ENCODE results near the gene SERP2. TPM values are rescaled to one million over a fixed set of nuclear protein-coding genes. Genes with fewer than 3 reads are reported as not detected.

The SERP2 gene
- total RNA-seq, 2 donors from 2014 or later: 3.3 to 14.5 TPM

GRCh38 chr13:44363631-44364344, 9.8 kb upstream of the SERP2 start:
- no peak overlapping the region for H3K27ac ChIP-seq
- intact Hi-C loops (cut with DNase I): no loop called here
- H3K36me3 ChIP-seq: no peaks in the 10 kb centered on the region
- H3K27me3 ChIP-seq (replicated peaks; ENCODE audit: insufficient read depth): no peaks in the 10 kb centered on the region
- H3K4me1 ChIP-seq (replicated peaks): no peaks in the 10 kb centered on the region
- DNase-seq (ENCODE audit: low spot score): no peak
- WGBS: 76% methylated on average over 11 of the region's 11 CpGs
- H3K9me3 ChIP-seq: no peaks in the 10 kb centered on the region
- no peak overlapping the region for H3K4me3 ChIP-seq
- no peak for TF ChIP-seq CTCF (IDR thresholded peaks at IDR 0.05)
- TF ChIP-seq POLR2AphosphoS5 (IDR thresholded peaks at IDR 0.05): no peak
- no peak for TF ChIP-seq POLR2A (IDR thresholded peaks at IDR 0.05)

GRCh38 chr13:44364345-44365000, 9.2 kb upstream of the SERP2 start:
- no peaks in the 10 kb centered on the region for H3K9me3 ChIP-seq
- H3K36me3 ChIP-seq: no peaks in the 10 kb centered on the region
- no peak for DNase-seq (ENCODE audit: low spot score)
- intact Hi-C loops (cut with DNase I): no loop called here
- 93% methylated on average over 6 of the region's 6 CpGs for WGBS
- no peaks in the 10 kb centered on the region for H3K4me1 ChIP-seq (replicated peaks)
- H3K27me3 ChIP-seq (replicated peaks; ENCODE audit: insufficient read depth): no peaks in the 10 kb centered on the region
- no peak overlapping the region for H3K4me3 ChIP-seq
- no peak overlapping the region for H3K27ac ChIP-seq
- no peak for TF ChIP-seq POLR2A (IDR thresholded peaks at IDR 0.05)
- no peak for TF ChIP-seq POLR2AphosphoS5 (IDR thresholded peaks at IDR 0.05)
- no peak for TF ChIP-seq CTCF (IDR thresholded peaks at IDR 0.05)

GRCh38 chr13:44365008-44365407, 8.6 kb upstream of the SERP2 start:
- Histone ChIP-seq H3K9me3 (no peaks in the 10 kb centered on the region), H3K27me3 (replicated peaks; ENCODE audit: insufficient read depth) (no peaks in the 10 kb centered on the region), H3K27ac (no peak overlapping the region), H3K4me3 (no peak overlapping the region), H3K36me3 (no peaks in the 10 kb centered on the region), H3K4me1 (replicated peaks) (no peaks in the 10 kb centered on the region)
- 96% methylated on average over 3 of the region's 3 CpGs for WGBS
- no peak for DNase-seq (ENCODE audit: low spot score)
- intact Hi-C loops (cut with DNase I): no loop called here
- no peak for TF ChIP-seq CTCF (IDR thresholded peaks at IDR 0.05)
- TF ChIP-seq POLR2AphosphoS5 (IDR thresholded peaks at IDR 0.05): no peak
- no peak for TF ChIP-seq POLR2A (IDR thresholded peaks at IDR 0.05)

- no peak for DNase-seq (ENCODE audit: low spot score)
- intact Hi-C loops (cut with DNase I): no loop called here
- Histone ChIP-seq H3K9me3 (no peaks in the 10 kb centered on the region), H3K4me1 (replicated peaks) (no peaks in the 10 kb centered on the region), H3K36me3 (no peaks in the 10 kb centered on the region), H3K27me3 (replicated peaks; ENCODE audit: insufficient read depth) (no peaks in the 10 kb centered on the region), H3K4me3 (no peak overlapping the region), H3K27ac (no peak overlapping the region)
- TF ChIP-seq POLR2A (IDR thresholded peaks at IDR 0.05): no peak
- no peak for TF ChIP-seq POLR2AphosphoS5 (IDR thresholded peaks at IDR 0.05)
- TF ChIP-seq CTCF (IDR thresholded peaks at IDR 0.05): no peak
- WGBS: 89% methylated on average over 3 of the region's 3 CpGs
These were observed 7.7 kb upstream of the SERP2 start for GRCh38 chr13:44365899-44366298.

Measured in prostate gland (tissue), 2 donors.